ENCODE measurements around the gene OGT.

DNA sequence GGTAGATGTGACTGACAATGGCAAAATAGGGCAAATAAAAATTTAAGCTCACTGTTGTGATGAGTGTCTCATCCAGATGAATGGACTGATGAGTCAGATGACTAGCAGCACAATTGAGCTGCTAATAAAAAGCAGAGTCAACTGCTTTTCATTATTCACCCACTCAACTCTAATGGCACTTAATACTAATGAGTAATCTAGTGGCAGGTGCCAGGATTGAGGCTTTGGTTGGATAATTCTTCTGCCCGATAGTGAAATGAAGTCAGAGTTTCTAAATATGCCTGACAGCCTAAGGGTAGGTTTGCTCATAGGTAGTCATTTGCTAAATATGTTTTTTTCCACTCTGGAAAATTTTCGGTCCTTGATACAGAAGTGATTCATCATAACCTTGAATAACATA, 10.4 kb downstream of the OGT start:
- no peak for TF ChIP-seq CTCF (IDR thresholded peaks at IDR 0.05)
- no peak for TF ChIP-seq EZH2 (IDR thresholded peaks at IDR 0.05)
